WI38 (cell line): Measurements from ENCODE around the gene AJM1.

Source experiments
- H3K4me3 ChIP-seq: 2 replicates; pipeline ENCODE4 v1.5.1; 2011; ENCODE audit warnings: low read depth, mild to moderate bottlenecking, control low read depth, low read length
- CTCF ChIP-seq: IDR thresholded peaks from 2 replicates; pipeline ENCODE4 v1.5.1; 2012; ENCODE audit warnings: low read depth, mild to moderate bottlenecking, control low read depth, low read length

The AJM1 gene

DNA sequence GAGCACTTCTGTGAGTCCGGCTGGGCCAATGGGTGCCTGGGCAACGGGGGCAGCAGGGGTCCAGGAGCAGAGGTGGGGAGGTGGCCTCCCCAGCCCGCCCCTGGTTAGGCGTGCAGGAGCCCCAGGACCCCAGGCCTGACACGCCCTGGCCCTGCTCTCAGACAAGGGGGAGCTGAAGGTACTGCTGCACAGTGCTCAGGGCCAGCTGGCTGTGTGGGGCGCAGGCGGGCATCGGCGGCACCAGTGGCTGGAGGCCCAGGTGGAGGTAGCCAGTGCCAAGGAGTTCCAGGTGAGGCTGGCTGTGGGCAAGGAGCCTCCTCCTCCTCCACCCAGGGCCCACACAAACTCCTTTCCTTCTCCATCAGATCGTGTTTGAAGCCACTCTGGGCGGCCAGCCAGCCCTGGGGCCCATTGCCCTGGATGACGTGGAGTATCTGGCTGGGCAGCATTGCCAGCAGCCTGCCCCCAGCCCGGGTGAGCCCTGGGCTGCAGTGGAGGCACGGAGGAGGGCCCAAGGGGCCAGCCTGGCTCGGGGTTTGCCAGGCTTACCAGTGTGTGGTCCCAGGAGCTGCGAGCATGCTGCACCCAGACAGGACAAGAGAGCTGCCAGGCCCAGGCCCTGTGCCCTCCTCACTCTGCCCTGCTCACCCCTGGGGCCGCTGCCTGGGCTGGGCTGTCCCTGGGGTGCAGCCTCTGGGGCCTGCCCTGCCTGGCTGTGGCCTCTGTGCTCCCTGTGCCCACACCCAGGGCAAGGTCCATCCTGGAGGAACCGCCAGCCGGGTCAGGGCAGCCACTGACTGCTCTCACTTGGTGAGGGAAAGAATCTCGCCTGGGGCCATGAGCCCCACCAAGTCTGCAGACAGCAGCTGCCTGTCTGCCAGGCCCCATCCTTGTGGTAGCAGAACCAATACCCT is 16.8 kb downstream of the AJM1 start:
- no peak for TF ChIP-seq CTCF
- no peak overlapping the region for H3K4me3 ChIP-seq

- no peak for TF ChIP-seq CTCF
- H3K4me3 ChIP-seq: no peak overlapping the region
These were observed 18.3 kb downstream of the AJM1 start for GRCh38 chr9:136860529-136860928.

GRCh38 chr9:136860933-136861873 is 18.9 kb downstream of the AJM1 start:
- no peak for TF ChIP-seq CTCF
- H3K4me3 ChIP-seq: no peak overlapping the region

DNA sequence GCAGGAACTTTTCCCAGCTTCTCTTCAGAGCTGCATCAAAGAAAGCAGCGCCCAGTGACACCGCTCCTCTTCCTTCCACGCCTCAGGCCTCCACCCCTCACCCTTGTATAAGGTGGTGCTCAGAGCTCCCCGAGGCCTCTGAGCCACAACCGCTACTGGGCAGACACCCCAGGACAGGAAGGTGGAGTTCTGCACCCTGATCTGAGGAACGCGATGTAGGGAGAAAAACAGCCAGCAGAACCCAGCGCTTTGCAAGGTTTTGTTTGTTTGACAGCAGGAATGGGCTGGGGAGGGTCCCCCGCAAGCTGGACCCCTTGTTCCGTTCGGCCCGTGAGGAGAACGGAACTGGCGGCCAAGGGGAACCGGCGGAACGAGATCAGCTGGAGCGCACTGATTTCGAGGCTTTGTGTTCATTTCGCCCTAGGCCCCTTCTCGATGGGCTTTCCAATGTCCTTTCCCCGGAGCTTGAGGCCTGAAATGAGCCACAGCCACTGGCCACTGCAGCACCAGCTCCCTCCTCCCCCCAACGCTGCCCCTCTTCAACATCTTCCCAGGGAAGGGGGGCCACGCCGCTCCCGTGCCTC is 19.7 kb downstream of the AJM1 start:
- H3K4me3 ChIP-seq: no peak overlapping the region
- no peak for TF ChIP-seq CTCF

- no peak overlapping the region for H3K4me3 ChIP-seq
- TF ChIP-seq CTCF: no peak
These were observed 20.8 kb downstream of the AJM1 start for GRCh38 chr9:136862849-136863622.

DNA sequence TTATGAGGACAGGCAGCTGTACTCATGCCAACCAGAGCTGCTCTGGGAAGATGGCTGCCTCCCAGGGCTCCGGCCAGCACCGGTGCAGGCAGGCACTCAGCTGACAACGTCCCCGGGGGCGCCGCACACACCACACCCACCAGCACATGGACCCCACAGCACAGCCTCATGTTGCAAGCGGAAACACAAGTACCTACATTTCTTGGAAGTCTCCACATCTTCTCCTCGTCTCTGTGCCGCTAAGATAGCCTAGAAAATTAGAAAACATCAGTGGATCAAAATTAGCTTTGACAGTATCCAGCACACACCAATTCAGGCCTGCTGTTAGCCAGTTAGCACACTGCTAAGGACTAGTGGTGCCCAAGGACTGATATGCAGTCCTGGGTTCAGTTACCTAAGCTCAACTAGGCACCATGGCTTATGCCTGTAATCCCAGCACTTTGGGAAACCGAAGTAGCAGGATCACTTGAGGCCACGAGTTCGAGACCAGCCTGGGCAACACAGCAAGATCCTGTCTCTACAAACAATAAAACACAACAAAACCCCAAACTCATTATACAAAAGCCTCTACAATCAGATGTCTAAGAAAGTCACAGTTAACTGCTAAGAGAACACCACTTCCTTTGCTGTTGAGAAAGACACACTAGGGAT is 21.5 kb downstream of the AJM1 start:
- TF ChIP-seq CTCF: no peak

More for the DNA sequence above, 21.5 kb downstream of the AJM1 start:
- H3K4me3 ChIP-seq: no peak overlapping the region
